BE2C (cell line): ENCODE results near the gene NSMCE1.
A peak's percentile ranks its signal among the peaks of the same experiment; 100 is the strongest.

Experiments used
- DNase-seq: peaks from one replicate; pipeline ENCODE4 v3.0.0-alpha.2; 2020
- H3K27me3 ChIP-seq: fragments of 250-450 bp; sonication (Bioruptor Pico); 2 replicates; pipeline ENCODE4 v1.5.1; 2020; ENCODE audit warnings: mild to moderate bottlenecking
- H3K36me3 ChIP-seq: fragments of 250-450 bp; sonication (Bioruptor Pico); 2 replicates; pipeline ENCODE4 v1.5.1; 2020; ENCODE audit warnings: mild to moderate bottlenecking
- H3K4me1 ChIP-seq: fragments of 250-450 bp; sonication (Bioruptor Pico); 2 replicates; pipeline ENCODE4 v1.5.1; 2020
- H3K4me3 ChIP-seq: 2 replicates; pipeline ENCODE4 v1.5.1; 2011; ENCODE audit warnings: low read depth, low read length
- H3K9me3 ChIP-seq: fragments of 250-450 bp; sonication (Bioruptor Pico); 2 replicates; pipeline ENCODE4 v1.5.1; 2020
- TF ChIP-seq, protein P1 (sequence below): IDR thresholded peaks from 2 replicates; pipeline ENCODE4 v1.5.1; 2012; ENCODE audit warnings: mild to moderate bottlenecking, low read depth, low read length

The NSMCE1 gene

DNA sequence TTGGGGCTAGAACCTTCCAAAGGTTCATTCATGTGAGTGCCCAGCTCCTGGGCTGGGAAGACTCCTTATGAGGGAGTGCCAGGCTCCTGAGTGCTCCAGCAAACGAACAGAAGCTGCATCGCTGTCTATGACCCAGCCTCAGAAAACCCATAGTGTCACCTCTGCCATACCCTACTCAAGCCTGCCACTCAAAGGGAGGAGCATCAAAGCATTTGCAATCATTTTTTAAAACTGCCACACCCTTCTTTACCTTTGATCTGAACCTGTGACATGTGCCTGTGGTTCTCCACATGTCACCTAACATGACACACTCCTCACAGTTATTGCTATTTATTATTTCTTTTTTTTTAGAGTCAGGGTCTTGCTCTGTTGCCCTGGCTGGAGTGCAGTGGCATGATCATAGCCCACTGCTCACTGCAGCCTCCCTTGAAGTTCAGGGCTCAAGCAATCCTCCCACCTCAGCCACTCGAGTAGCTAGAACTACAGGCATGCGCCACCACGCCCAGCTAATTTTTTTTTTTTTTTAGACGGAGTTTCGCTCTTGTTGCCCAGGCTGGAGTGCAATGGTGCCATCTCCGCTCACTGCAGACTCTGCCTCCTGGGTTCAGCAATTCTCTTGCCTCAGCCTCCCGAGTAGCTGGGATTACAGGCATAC is 72.5 kb downstream of the NSMCE1 start:
- Histone ChIP-seq H3K4me1 (peaks cover 18% of the 10 kb centered on the region), H3K9me3 (no peaks in the 10 kb centered on the region), H3K4me3 (no peak overlapping the region), H3K36me3 (no peaks in the 10 kb centered on the region), H3K27me3 (no peaks in the 10 kb centered on the region)
- DNase-seq, result no peak
- TF ChIP-seq, protein P1, sequence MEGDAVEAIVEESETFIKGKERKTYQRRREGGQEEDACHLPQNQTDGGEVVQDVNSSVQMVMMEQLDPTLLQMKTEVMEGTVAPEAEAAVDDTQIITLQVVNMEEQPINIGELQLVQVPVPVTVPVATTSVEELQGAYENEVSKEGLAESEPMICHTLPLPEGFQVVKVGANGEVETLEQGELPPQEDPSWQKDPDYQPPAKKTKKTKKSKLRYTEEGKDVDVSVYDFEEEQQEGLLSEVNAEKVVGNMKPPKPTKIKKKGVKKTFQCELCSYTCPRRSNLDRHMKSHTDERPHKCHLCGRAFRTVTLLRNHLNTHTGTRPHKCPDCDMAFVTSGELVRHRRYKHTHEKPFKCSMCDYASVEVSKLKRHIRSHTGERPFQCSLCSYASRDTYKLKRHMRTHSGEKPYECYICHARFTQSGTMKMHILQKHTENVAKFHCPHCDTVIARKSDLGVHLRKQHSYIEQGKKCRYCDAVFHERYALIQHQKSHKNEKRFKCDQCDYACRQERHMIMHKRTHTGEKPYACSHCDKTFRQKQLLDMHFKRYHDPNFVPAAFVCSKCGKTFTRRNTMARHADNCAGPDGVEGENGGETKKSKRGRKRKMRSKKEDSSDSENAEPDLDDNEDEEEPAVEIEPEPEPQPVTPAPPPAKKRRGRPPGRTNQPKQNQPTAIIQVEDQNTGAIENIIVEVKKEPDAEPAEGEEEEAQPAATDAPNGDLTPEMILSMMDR, result no peak

DNA sequence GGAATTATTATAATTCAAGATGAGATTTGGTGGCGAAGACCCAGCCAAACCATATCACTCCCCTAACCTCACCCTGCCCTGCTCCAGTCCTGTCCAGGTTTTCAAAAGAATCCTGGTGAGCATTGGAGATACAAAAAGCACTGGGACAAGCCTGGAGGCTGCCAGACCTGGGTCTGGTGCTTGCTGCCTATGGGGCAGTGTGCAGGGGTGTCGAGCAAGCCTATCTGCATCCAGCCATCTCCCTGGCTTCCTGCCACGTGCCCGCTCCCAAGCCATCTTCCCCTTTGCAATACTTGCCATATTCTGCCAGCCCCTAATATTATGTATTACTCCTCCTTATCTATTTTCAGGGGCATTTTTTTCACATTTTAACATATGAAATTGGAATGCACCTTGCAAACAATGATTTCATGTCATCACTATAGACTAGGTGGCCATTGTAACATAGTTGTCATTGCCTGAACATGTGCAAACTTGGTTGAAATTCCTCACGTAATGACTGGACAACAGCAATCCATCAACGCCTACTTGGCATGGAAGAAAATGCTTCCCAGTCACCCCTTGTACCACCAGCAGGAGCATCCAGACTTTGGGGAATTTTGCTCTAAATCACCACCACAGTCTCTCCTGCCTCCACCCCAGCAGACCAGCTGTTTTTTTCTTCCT is 73.4 kb downstream of the NSMCE1 start:
- DNase-seq, result peak; percentile 64
- no peaks in the 10 kb centered on the region for H3K9me3 ChIP-seq
- no peaks in the 10 kb centered on the region for H3K27me3 ChIP-seq
- H3K36me3 ChIP-seq, result no peaks in the 10 kb centered on the region
- peaks cover 18% of the 10 kb centered on the region for H3K4me1 ChIP-seq
- no peak overlapping the region for H3K4me3 ChIP-seq
- TF ChIP-seq, protein P1, result no peak

DNA sequence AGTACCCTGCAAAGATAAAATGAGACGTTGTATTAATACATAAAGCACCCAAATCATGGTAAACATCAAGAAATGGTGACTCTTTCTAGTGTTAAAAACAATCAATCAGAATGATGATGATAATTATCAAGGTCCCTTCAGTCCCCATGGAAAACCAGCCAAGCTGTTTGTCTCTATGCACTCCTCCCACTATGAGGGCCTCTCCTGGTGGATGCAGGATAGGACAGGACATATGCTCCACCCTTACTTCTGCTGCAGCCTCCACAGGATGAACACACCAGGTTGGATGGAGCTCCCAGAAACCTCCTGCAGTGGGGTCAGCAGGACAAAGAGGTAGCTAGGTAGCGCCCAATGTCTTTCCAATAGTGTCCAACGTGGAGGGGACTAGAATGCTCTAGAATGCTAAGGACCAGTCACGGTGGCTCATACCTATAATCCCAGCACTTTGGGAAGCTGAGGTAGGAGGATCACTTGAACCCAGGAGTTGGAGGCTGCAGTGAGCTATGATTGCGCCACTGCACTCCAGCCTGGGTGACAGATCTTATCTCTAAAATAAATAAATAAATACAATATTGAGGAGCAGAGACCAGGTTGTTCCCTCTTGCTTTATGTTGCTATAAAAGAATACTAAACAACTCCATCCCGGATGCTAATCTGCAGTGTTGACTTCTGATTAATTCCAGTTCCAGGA is 75.1 kb downstream of the NSMCE1 start:
- Histone ChIP-seq H3K4me3 (no peak overlapping the region), H3K4me1 (peaks cover 9% of the 10 kb centered on the region), H3K9me3 (no peaks in the 10 kb centered on the region), H3K36me3 (no peaks in the 10 kb centered on the region), H3K27me3 (no peaks in the 10 kb centered on the region)
- TF ChIP-seq, protein P1, result peak; percentile 16; the same call in 1 of the 2 replicates
- no peak for DNase-seq

DNA sequence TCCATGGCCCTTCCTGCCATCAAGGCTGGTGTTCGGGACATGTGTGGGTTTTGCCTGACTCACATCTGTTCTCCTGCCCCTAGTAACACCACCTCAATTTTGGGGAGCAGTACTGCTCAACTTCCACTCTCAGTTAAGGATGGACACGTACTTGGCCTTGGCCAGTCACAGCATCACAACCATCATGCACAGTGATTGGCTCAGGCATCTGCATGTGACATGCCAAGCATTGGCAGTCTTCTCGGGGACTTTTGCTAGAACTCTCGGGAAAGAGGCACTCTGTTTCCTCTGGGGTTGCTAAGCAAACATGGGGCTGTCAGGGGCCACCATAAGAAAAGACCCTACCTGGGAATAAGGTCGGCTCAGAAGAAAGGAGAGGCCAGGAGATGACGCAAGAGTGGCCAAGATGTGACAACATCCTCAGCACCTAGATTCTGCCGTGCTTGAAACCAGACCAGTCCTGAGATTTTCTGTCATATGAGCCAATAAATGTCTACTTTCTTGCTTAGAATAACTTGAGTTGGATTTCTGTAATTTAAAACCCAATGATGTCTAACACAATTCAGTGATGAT is 77.1 kb downstream of the NSMCE1 start:
- no peaks in the 10 kb centered on the region for H3K27me3 ChIP-seq
- H3K9me3 ChIP-seq, result no peaks in the 10 kb centered on the region
- H3K4me3 ChIP-seq, result no peak overlapping the region
- DNase-seq, result no peak
- TF ChIP-seq, protein P1, result no peak
- H3K4me1 ChIP-seq, result peaks cover 4% of the 10 kb centered on the region; the same call in 1 of the 2 replicates
- H3K36me3 ChIP-seq, result no peaks in the 10 kb centered on the region

DNA sequence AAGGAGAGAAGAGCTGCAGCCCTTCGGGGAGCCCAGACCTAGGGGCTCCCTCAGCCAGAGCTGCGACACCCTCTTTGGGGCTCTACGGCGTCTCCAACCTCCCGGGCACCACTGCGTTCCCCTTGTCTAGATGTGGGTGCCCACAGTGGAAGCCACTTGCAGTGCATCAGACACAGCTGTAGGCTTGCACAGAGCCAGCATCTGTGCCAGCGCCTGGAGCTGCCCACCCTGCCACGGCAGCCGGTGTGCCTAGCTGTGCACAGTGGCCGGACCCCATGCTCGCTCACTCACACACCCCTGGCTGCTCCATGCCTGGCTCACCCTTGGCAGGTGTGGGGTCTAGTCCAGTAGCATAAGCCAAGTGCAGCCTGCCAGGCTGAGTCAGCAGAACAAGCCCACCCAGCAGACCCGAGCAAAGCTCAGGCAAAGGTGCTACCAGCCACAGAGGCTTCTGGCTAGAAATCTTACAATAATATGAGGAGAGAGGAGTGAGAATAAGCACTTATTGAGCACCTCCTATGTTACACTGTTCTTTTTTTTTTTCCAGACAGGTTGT is 78.2 kb downstream of the NSMCE1 start:
- Histone ChIP-seq H3K27me3 (no peaks in the 10 kb centered on the region), H3K4me1 (peaks cover 2% of the 10 kb centered on the region; the same call in 1 of the 2 replicates), H3K36me3 (no peaks in the 10 kb centered on the region), H3K4me3 (no peak overlapping the region), H3K9me3 (no peaks in the 10 kb centered on the region)
- no peak for DNase-seq
- TF ChIP-seq, protein P1, result no peak
